Breast epithelium (tissue), 3 donors: ENCODE data around the gene CD300LB.

Source experiments
- CTCF ChIP-seq, 3 donors: fragments of 450-650 bp; IDR thresholded peaks; one replicate each; pipeline ENCODE4 v1.5.1; 2016 to 2017; ENCODE audit warnings: antibody characterized with exemption in 3 of 3, mild to moderate bottlenecking in 3 of 3, moderate library complexity in 3 of 3
- POLR2AphosphoS5 ChIP-seq, 3 donors: sonication (generic); formaldehyde crosslinking; IDR thresholded peaks; one replicate each; pipeline ENCODE4 v1.6.1; 2017; ENCODE audit warnings: antibody characterized with exemption in 3 of 3

DNA sequence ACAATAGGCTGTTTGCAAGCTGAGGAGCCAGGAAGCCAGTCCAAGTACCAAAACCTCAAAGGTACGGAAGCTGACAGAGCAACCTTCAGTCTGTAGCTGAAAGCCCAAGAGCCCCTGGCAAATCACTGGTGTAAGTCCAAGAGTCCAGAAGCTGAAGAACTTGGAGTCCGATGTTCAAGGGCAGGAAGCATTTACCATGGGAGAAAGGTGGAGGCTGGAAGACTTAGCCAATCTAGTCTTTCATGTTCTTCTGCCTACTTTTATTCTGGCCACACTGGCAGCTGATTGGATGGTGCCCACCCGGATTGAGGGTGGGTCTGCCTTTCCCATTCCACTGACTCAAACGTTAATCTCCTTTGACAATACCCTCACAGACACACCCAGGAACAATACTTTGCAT lies 15.3 kb downstream of the CD300LB start:
- TF ChIP-seq CTCF (IDR thresholded peaks at IDR 0.05) (no peak), POLR2AphosphoS5 (IDR thresholded peaks at IDR 0.05) (no peak)
